GM23248 (cell line): ENCODE data around the gene DBH. TPM values are rescaled to one million over a fixed set of nuclear protein-coding genes. Genes with fewer than 3 reads are reported as not detected.

ENCODE experiments used
- DNase-seq: peaks from one replicate; pipeline ENCODE4 v3.0.0-alpha.2; 2015
- H2AFZ ChIP-seq: fragments of 200-600 bp; sonication (generic); 2 replicates; pipeline ENCODE4 v1.6.1; 2016; ENCODE audit warnings: antibody characterized with exemption
- H3F3A ChIP-seq: fragments of 200-600 bp; sonication (generic); 2 replicates; pipeline ENCODE4 v1.6.1; 2016; ENCODE audit warnings: mild to moderate bottlenecking, antibody characterized with exemption, mixed run types; ENCODE audit not compliant: insufficient read depth
- H3K27ac ChIP-seq: fragments of 200-600 bp; sonication (generic); 2 replicates; pipeline ENCODE4 v1.5.1; 2016; ENCODE audit warnings: mild to moderate bottlenecking
- H3K27me3 ChIP-seq: fragments of 200-600 bp; sonication (generic); replicated peaks from 2 replicates; pipeline ENCODE4 v1.6.1; 2016; ENCODE audit warnings: mild to moderate bottlenecking; ENCODE audit not compliant: insufficient read depth
- H3K36me3 ChIP-seq: fragments of 200-600 bp; sonication (generic); 2 replicates; pipeline ENCODE4 v1.6.1; 2016; ENCODE audit warnings: low read depth, mild to moderate bottlenecking
- H3K4me1 ChIP-seq: fragments of 200-600 bp; sonication (generic); 2 replicates; pipeline ENCODE4 v1.6.1; 2016; ENCODE audit warnings: mild to moderate bottlenecking; ENCODE audit not compliant: insufficient read depth
- H3K4me2 ChIP-seq: fragments of 200-600 bp; sonication (generic); one replicate; pipeline ENCODE4 v1.6.1; 2016; ENCODE audit warnings: mild to moderate bottlenecking; ENCODE audit not compliant: unreplicated experiment
- H3K4me3 ChIP-seq: fragments of 200-600 bp; sonication (generic); 2 replicates; pipeline ENCODE4 v1.5.1; 2016; ENCODE audit warnings: mild to moderate bottlenecking
- H3K79me2 ChIP-seq: fragments of 200-600 bp; sonication (generic); 2 replicates; pipeline ENCODE4 v1.6.1; 2016; ENCODE audit warnings: mild to moderate bottlenecking; ENCODE audit not compliant: insufficient read depth
- H3K9ac ChIP-seq: fragments of 200-600 bp; sonication (generic); 2 replicates; pipeline ENCODE4 v1.6.1; 2016; ENCODE audit warnings: mild to moderate bottlenecking
- H3K9me2 ChIP-seq: fragments of 200-600 bp; sonication (generic); 2 replicates; pipeline ENCODE4 v1.6.1; 2016; ENCODE audit warnings: mixed run types, mild to moderate bottlenecking, moderate library complexity; ENCODE audit not compliant: insufficient read depth
- H3K9me3 ChIP-seq: fragments of 200-600 bp; sonication (generic); one replicate; pipeline ENCODE4 v1.6.1; 2017; ENCODE audit warnings: low read depth
- H4K20me1 ChIP-seq: fragments of 200-600 bp; sonication (generic); 2 replicates; pipeline ENCODE4 v1.6.0; 2016; ENCODE audit not compliant: insufficient read depth
- EZH2 ChIP-seq: fragments of 200-600 bp; sonication (generic); IDR thresholded peaks from 2 replicates; pipeline ENCODE4 v1.6.1; 2018; ENCODE audit warnings: antibody characterized with exemption, mild to moderate bottlenecking; ENCODE audit not compliant: insufficient read depth, poor library complexity, severe bottlenecking
- EZH2phosphoT487 ChIP-seq: fragments of 200-600 bp; sonication (generic); IDR thresholded peaks from 2 replicates; pipeline ENCODE4 v1.6.1; 2018; ENCODE audit warnings: antibody characterized with exemption, moderate library complexity, mild to moderate bottlenecking, low read depth; ENCODE audit not compliant: insufficient read depth
- WGBS, 2 experiments: methylation state at CpG; one replicate each; pipeline ENCODE4 v1.1.6; 2015 to 2017; ENCODE audit warnings: low lambda C conversion rate in 2 of 2, low coverage in 1 of 2; ENCODE audit errors: missing lambda C conversion rate in 2 of 2; 5-methylcytosine and 5-hydroxymethylcytosine counted together
- in situ Hi-C: fragments of 300-500 bp; cut with MboI; formaldehyde crosslinking; loops from 2 replicates; pipeline ENCODE4 v1.15.0; 2020
- polyA plus RNA-seq: library from polyadenylated mRNA; unstranded; fragments of >200 nt; fragmentation: Nextera tagmentation; extraction: Ambion mirVana; gene quantifications from 2 replicates; pipeline ENCODE4 v1.2.1, GENCODE V29; 2016
- total RNA-seq: library from RNA; depleted of rRNA; stranded (reverse); fragments of >200 nt; shearing (Covaris generic); gene quantifications from 2 replicates; pipeline ENCODE4 v1.2.3, GENCODE V29; 2014

The DBH gene
- total and polyA plus RNA-seq, 2 experiments from 2014 or later = not detected

DNA sequence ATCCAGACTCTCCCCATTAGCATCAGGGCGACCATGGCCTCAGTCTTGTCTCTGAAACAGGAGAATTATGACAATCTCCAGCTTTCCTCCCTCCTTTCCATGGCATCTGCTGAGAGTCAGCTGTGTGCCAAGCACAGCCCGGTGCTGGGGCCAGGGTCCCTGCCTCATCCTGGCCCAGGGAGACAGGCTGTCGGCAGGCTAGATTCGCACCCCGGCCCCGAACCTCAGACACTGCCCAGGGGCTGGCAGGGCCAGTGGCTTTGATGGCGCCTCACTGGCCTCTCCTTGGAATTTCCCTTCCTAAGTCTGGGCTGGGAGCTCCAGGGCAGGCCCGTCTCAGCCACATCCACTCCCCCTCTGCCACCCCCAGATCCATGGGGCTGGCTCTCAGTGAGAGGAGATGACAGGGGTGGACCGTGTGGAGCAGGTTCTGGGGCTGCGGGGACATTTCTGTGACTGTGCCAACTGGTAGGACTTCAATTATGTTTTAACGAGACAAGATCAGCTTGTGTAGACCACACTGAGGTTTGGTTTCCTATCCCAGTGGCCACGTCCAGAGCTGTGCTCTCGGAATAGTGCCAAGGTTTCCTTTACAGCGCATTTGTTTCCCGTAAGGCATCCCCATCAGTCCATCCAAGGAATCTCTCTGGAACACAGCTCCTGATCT is 42.4 kb upstream of the DBH start:
- 55 to 58% methylated on average over 15 of the region's 15 CpGs for WGBS, 2 experiments
- Histone ChIP-seq H4K20me1 (no peaks in the 10 kb centered on the region), H3K9me3 (no peaks in the 10 kb centered on the region), H3K36me3 (no peaks in the 10 kb centered on the region), H3K9ac (no peak overlapping the region), H3K9me2 (no peaks in the 10 kb centered on the region), H3K79me2 (no peaks in the 10 kb centered on the region), H3K27me3 (no peaks in the 10 kb centered on the region), H2AFZ (no peak overlapping the region), H3K4me2 (no peak overlapping the region), H3K27ac (no peak overlapping the region), H3K4me1 (no peaks in the 10 kb centered on the region), H3K4me3 (no peak overlapping the region), H3F3A (peaks cover 5% of the 10 kb centered on the region; the same call in 1 of the 2 replicates)
- no peak for TF ChIP-seq EZH2
- no peak for TF ChIP-seq EZH2phosphoT487
- in situ Hi-C loops = no loop called here
- DNase-seq = no peak

DNA sequence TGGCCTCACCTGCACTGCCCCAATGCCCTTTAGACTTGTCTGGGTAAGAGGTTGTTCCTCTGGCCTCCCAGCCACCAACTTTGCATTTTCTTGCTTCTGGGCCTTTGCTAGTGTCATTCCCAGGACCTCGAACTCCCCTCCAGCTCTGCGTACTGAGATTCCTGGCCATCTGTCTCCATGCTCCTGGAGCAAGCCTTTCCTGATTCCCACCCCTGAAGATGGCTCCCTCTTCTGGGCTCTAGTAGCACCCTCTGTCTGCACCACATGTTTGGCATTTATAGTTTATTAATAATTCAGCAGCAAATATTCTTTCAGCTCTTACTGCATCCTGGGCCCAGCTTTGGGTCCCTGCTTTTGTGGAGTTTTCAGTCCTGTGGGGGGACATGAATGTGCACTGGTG is 41.9 kb upstream of the DBH start:
- no peak overlapping the region for H3K4me3 ChIP-seq
- no peaks in the 10 kb centered on the region for H4K20me1 ChIP-seq
- no peaks in the 10 kb centered on the region for H3K27me3 ChIP-seq
- WGBS, 2 experiments = 71 to 80% methylated on average over 2 of the region's 2 CpGs
- TF ChIP-seq EZH2phosphoT487 = no peak
- TF ChIP-seq EZH2 = no peak
- H3K27ac ChIP-seq = no peak overlapping the region
- no peaks in the 10 kb centered on the region for H3K36me3 ChIP-seq
- in situ Hi-C loops = no loop called here
- no peak overlapping the region for H3K4me2 ChIP-seq
- no peaks in the 10 kb centered on the region for H3K79me2 ChIP-seq
- H3F3A ChIP-seq = peaks cover 5% of the 10 kb centered on the region; the same call in 1 of the 2 replicates
- H3K9me3 ChIP-seq = no peaks in the 10 kb centered on the region
- DNase-seq = no peak
- no peaks in the 10 kb centered on the region for H3K4me1 ChIP-seq
- no peak overlapping the region for H3K9ac ChIP-seq
- no peak overlapping the region for H2AFZ ChIP-seq
- no peaks in the 10 kb centered on the region for H3K9me2 ChIP-seq

DNA sequence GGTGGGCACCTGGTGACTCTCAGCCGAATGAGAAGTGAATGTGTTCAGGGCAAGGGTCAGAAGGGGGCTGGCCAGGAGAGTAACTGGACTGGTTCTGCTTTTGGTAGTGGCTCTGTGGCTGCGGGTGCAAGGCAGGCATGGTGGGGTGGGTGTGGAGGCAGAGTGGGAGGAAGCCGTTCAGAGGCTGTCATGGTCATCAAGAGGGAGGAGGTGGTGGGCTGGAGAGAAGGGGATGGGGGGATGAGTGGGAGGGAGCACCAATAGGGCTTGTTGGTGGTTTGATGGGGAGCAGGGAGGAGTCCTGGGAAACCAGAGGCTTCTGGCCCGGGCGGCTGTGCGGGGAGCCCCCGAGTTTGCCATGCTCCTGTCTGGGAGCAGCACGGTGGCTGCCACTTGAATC is 40.3 kb upstream of the DBH start:
- Histone ChIP-seq H4K20me1 (no peaks in the 10 kb centered on the region), H3K4me3 (no peak overlapping the region), H3K9ac (no peak overlapping the region), H2AFZ (no peak overlapping the region), H3F3A (peaks cover 5% of the 10 kb centered on the region; the same call in 1 of the 2 replicates), H3K79me2 (no peaks in the 10 kb centered on the region), H3K27ac (no peak overlapping the region), H3K9me3 (no peaks in the 10 kb centered on the region), H3K9me2 (no peaks in the 10 kb centered on the region), H3K4me1 (no peaks in the 10 kb centered on the region), H3K4me2 (no peak overlapping the region), H3K27me3 (no peaks in the 10 kb centered on the region), H3K36me3 (no peaks in the 10 kb centered on the region)
- in situ Hi-C loops = no loop called here
- no peak for TF ChIP-seq EZH2phosphoT487
- TF ChIP-seq EZH2 = no peak
- 35 to 52% methylated on average over 7 to 8 of the region's 8 CpGs for WGBS, 2 experiments
- no peak for DNase-seq

DNA sequence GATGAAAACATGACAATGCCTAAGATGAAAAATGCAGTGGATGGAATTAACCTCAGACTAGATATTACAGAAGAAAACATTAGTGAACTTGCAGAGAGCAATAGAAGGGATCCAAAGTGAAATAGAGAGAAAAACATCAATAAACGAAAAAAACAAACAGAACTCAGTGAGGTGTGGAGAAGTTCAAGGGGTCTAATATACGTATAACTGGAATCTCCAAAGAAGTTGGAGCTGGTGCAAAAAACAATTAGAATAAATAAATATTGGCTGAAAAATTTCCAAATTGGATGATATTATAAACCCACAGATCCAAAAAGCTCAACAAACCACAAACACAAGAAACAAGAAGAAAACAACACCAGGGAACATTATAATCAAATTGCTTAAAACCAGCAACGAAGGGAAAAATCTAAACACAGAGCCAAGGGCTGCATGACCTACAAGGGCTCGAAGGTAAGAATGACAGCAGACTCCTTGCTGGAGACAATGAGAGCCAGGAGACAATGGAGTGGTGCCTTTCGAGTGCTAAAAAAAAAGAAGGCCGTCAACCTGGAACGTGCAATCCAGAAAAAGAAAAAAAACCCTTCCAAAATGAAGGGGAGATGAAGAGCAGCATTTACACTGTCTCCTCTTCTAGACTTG is 38.7 kb upstream of the DBH start:
- no peak for TF ChIP-seq EZH2phosphoT487
- no peak for TF ChIP-seq EZH2
- no peak for DNase-seq

More for the DNA sequence above, 38.7 kb upstream of the DBH start:
- Histone ChIP-seq H3K4me2 (no peak overlapping the region), H3K9me2 (no peaks in the 10 kb centered on the region), H2AFZ (no peak overlapping the region), H3F3A (peaks cover 5% of the 10 kb centered on the region; the same call in 1 of the 2 replicates), H3K27ac (no peak overlapping the region), H3K79me2 (no peaks in the 10 kb centered on the region), H3K4me1 (no peaks in the 10 kb centered on the region), H3K4me3 (no peak overlapping the region), H4K20me1 (no peaks in the 10 kb centered on the region), H3K27me3 (peaks cover 13% of the 10 kb centered on the region), H3K9me3 (no peaks in the 10 kb centered on the region), H3K36me3 (no peaks in the 10 kb centered on the region), H3K9ac (no peak overlapping the region)
- in situ Hi-C loops = no loop called here
- WGBS, 2 experiments = 50 to 56% methylated on average over 7 of the region's 7 CpGs
